ENCODE results near the gene STAT5B. TPM values are rescaled to one million over a fixed set of nuclear protein-coding genes. Genes with fewer than 3 reads are reported as not detected.
A peak's percentile ranks its signal among the peaks of the same experiment; 100 is the strongest.

STAT5B gene
- total and polyA plus RNA-seq, 2 of the 13 experiments (the other 11 are each of a cell fraction or from before 2014, with no cell fraction given), result 21.0 to 42.8 TPM

- TF ChIP-seq KIAA2018 (CRISPR knock-in tag; IDR thresholded peaks at IDR 0.05; ENCODE audit: borderline replicate concordance), result no peak
- no peak for TF ChIP-seq TFDP2 (CRISPR knock-in tag; IDR thresholded peaks at IDR 0.05)
- peak; percentile 94 for TF ChIP-seq ZBTB7B (CRISPR knock-in tag; IDR thresholded peaks at IDR 0.05)
- 0 out of 2 replicates have a peak, but pooled peaks have one; percentile 17 for TF ChIP-seq ZNF597 (CRISPR knock-in tag; IDR thresholded peaks at IDR 0.05)
- no peak for TF ChIP-seq FOSL1 (CRISPR knock-in tag; IDR thresholded peaks at IDR 0.05; ENCODE audit: borderline replicate concordance)
- no peak for TF ChIP-seq ZNF552 (CRISPR knock-in tag; IDR thresholded peaks at IDR 0.05; ENCODE audit: borderline replicate concordance)
- TF ChIP-seq ZNF276 (CRISPR knock-in tag; IDR thresholded peaks at IDR 0.05; ENCODE audit: low read depth), result 0 out of 2 replicates have a peak, but pooled peaks have one; percentile 7
- TF ChIP-seq IRX3 (CRISPR knock-in tag; IDR thresholded peaks at IDR 0.05; ENCODE audit: borderline replicate concordance, low read depth), result no peak
- TF ChIP-seq ZNF614 (CRISPR knock-in tag; IDR thresholded peaks at IDR 0.05; ENCODE audit: borderline replicate concordance), result no peak
- no peak for TF ChIP-seq SP140L (CRISPR knock-in tag; IDR thresholded peaks at IDR 0.05; ENCODE audit: borderline replicate concordance)
- no peak for TF ChIP-seq ZNF567 (CRISPR knock-in tag; IDR thresholded peaks at IDR 0.05; ENCODE audit: borderline replicate concordance)
- TF ChIP-seq ZNF432 (CRISPR knock-in tag; IDR thresholded peaks at IDR 0.05; ENCODE audit: borderline replicate concordance), result no peak
Observed at GRCh38 chr17:42304187-42305030, 28.2 kb upstream of the STAT5B start (continued).
